SK-N-DZ (cell line): ENCODE measurements around the gene TRRAP.

Experiments
- DNase-seq: peaks from one replicate; pipeline ENCODE4 v3.0.0-alpha.2; 2015; ENCODE audit warnings: low spot score

Gene TRRAP

GRCh38 chr7:99004781-99005500 lies 126.6 kb downstream of the TRRAP start:
- DNase-seq, result no peak

- no peak for DNase-seq
Observed at GRCh38 chr7:99005776-99006175, 127.4 kb downstream of the TRRAP start.

- no peak for DNase-seq
Observed at GRCh38 chr7:99006739-99007424, 128.6 kb downstream of the TRRAP start.

- no peak for DNase-seq
Observed at GRCh38 chr7:99008181-99008631, 129.9 kb downstream of the TRRAP start.

- no peak for DNase-seq
Observed at GRCh38 chr7:99008921-99009530, 130.7 kb downstream of the TRRAP start.

GRCh38 chr7:99010281-99010680 lies 131.9 kb downstream of the TRRAP start:
- DNase-seq, result no peak

- no peak for DNase-seq
Observed at GRCh38 chr7:99011341-99011705, 133.0 kb downstream of the TRRAP start.

- DNase-seq, result no peak
Observed at GRCh38 chr7:99011706-99012404, 133.5 kb downstream of the TRRAP start.

GRCh38 chr7:99012722-99013121 lies 134.4 kb downstream of the TRRAP start:
- DNase-seq, result no peak

- DNase-seq, result no peak
Observed at GRCh38 chr7:99013266-99014112, 135.2 kb downstream of the TRRAP start.

- DNase-seq, result no peak
Observed at GRCh38 chr7:99014113-99014985, 136.0 kb downstream of the TRRAP start.

- no peak for DNase-seq
Observed at GRCh38 chr7:99016196-99016595, 137.9 kb downstream of the TRRAP start.

- no peak for DNase-seq
Observed at GRCh38 chr7:99019523-99020412, 141.4 kb downstream of the TRRAP start.

GRCh38 chr7:99020413-99020715 lies 142.0 kb downstream of the TRRAP start:
- DNase-seq, result no peak

GRCh38 chr7:99021941-99022560 lies 143.7 kb downstream of the TRRAP start:
- no peak for DNase-seq

GRCh38 chr7:99024066-99024465 lies 145.7 kb downstream of the TRRAP start:
- no peak for DNase-seq

GRCh38 chr7:99027241-99027640 lies 148.9 kb downstream of the TRRAP start:
- no peak for DNase-seq

- DNase-seq, result no peak
Observed at GRCh38 chr7:99027841-99028240, 149.5 kb downstream of the TRRAP start.
